ENCODE data around the gene SLC22A25. TPM values are rescaled to one million over a fixed set of nuclear protein-coding genes. Genes with fewer than 3 reads are reported as not detected.

The SLC22A25 gene
- total and polyA plus RNA-seq, 10 of the 15 experiments (the other 5 are each of a cell fraction or from before 2014, with no cell fraction given): not detected

DNA sequence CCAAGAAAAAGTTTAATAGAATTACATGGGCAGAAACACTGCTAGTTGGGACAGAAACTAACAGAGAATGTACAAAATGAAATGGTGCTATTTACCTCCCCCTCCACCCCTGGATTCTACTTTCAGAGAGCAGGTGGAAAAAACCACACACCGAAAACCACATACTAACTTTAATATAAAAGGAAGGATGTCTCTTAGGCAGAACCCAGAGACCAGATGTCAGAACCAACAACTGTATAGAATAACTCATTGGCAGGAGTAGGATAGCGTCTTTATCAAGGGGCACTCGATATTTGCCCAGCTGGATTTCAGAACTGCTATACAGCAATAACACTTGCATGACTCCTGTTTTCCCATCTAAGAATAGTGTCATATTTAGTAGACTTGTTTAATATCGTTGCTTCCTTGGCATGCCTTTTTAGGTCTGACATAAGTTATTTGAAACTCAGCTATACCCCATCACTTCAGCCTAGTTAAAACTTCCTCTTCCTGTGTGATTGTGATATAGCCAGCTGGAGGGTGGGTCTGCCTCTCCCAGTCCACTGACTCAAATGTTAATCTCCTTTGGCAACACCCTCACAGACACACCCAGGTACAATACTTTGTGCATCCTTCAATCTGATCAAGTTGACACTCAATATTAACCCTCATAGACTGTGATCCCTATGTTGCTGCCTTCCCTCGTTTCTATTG is 1.2 kb downstream of the SLC22A25 start:
- ChIA-PET SMC1A (ENCODE audit: uncharacterized antibody, unreplicated experiment) (no interaction called here), RAD21 (ENCODE audit: unreplicated experiment) (no interaction called here), POLR2A (no interaction called here), CTCF (no interaction called here)
- no peak overlapping the region for H3K27ac ChIP-seq (ENCODE audit: control insufficient read depth, insufficient read depth)
- intact Hi-C loops (cut with micrococcal nuclease; ENCODE audit: unreplicated experiment): no loop called here
- H3K4me2 ChIP-seq (ENCODE audit: control insufficient read depth, insufficient read depth): no peak overlapping the region
- H3K36me3 ChIP-seq (ENCODE audit: control insufficient read depth in 2 of 2, insufficient read depth in 2 of 2, low read length in 1 of 2): no peaks in the 10 kb centered on the region
- H3K9me3 ChIP-seq (replicated peaks; ENCODE audit: control insufficient read depth, insufficient read depth, low read length): no peaks in the 10 kb centered on the region
- H2AFZ ChIP-seq (ENCODE audit: control insufficient read depth, low read depth, low read length): no peak overlapping the region
- no peaks in the 10 kb centered on the region for H3K4me1 ChIP-seq (ENCODE audit: control insufficient read depth, insufficient read depth, low read length)
- H4K20me1 ChIP-seq (ENCODE audit: control insufficient read depth, insufficient read depth): no peaks in the 10 kb centered on the region
- BruUV-seq (replicated peaks): no TSS peak
- TF ChIP-seq NR2C2 (IDR thresholded peaks at IDR 0.05; ENCODE audit: borderline replicate concordance, control insufficient read depth, insufficient read length, low read depth) (no peak), ZNF207 (IDR thresholded peaks at IDR 0.05; ENCODE audit: borderline replicate concordance) (no peak), E4F1 (IDR thresholded peaks at IDR 0.05; ENCODE audit: borderline replicate concordance, partially characterized antibody) (no peak), SIN3A (IDR thresholded peaks at IDR 0.05; ENCODE audit: low read depth, low read length) (no peak), IRF4 (IDR thresholded peaks at IDR 0.05; ENCODE audit: low read depth, low read length) (no peak), CHD1 (IDR thresholded peaks at IDR 0.05; ENCODE audit: low read depth, low read length) (no peak), ETV6 (conservative IDR thresholded peaks at IDR 0.05 in 1 of 2, IDR thresholded peaks at IDR 0.05 in 1 of 2; ENCODE audit: borderline replicate concordance in 1 of 2, low read depth in 1 of 2) (no peak), RELB (IDR thresholded peaks at IDR 0.05; ENCODE audit: low read depth) (no peak)
- TF ChIP-seq, protein P1, sequence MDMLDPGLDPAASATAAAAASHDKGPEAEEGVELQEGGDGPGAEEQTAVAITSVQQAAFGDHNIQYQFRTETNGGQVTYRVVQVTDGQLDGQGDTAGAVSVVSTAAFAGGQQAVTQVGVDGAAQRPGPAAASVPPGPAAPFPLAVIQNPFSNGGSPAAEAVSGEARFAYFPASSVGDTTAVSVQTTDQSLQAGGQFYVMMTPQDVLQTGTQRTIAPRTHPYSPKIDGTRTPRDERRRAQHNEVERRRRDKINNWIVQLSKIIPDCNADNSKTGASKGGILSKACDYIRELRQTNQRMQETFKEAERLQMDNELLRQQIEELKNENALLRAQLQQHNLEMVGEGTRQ (IDR thresholded peaks at IDR 0.05; ENCODE audit: borderline replicate concordance, low read depth, low read length): no peak
- TF ChIP-seq, protein P2, sequence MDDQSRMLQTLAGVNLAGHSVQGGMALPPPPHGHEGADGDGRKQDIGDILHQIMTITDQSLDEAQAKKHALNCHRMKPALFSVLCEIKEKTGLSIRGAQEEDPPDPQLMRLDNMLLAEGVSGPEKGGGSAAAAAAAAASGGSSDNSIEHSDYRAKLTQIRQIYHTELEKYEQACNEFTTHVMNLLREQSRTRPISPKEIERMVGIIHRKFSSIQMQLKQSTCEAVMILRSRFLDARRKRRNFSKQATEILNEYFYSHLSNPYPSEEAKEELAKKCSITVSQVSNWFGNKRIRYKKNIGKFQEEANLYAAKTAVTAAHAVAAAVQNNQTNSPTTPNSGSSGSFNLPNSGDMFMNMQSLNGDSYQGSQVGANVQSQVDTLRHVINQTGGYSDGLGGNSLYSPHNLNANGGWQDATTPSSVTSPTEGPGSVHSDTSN (IDR thresholded peaks at IDR 0.05; ENCODE audit: insufficient replicate concordance, low read depth, low read length): no peak
- no peak for FAIRE-seq
- H3K4me3 ChIP-seq: no peak overlapping the region
- H3K9ac ChIP-seq (ENCODE audit: control insufficient read depth, insufficient read depth, low read length): no peak overlapping the region
- WGBS (ENCODE audit: insufficient coverage, insufficient replicate concordance, low lambda C conversion rate, missing lambda C conversion rate): 0% methylated on average over 5 of the region's 5 CpGs
- no peaks in the 10 kb centered on the region for H3K27me3 ChIP-seq (replicated peaks in 1 of 2; ENCODE audit: control insufficient read depth in 2 of 2, insufficient read depth in 2 of 2, low read length in 1 of 2)
- ATAC-seq: no peak
- no peak for DNase-seq (ENCODE audit: low read depth, low spot score)
- in situ Hi-C loops (cut with MboI): no loop called here
- no peaks in the 10 kb centered on the region for H3K79me2 ChIP-seq (ENCODE audit: control insufficient read depth, insufficient read depth, low read length)

All from GM12878 (cell line).